ENCODE measurements around the gene PPP5C. TPM values are rescaled to one million over a fixed set of nuclear protein-coding genes. Genes with fewer than 3 reads are reported as not detected.

PPP5C gene
- total RNA-seq, 1 experiment from 2014 or later, result 102 TPM

GRCh38 chr19:46353730-46354528, 7.0 kb downstream of the PPP5C start:
- Histone ChIP-seq H3K4me3 (replicated peaks in 1 of 2; ENCODE audit: low read depth in 1 of 2, low read length in 2 of 2) (no peak overlapping the region), H3K79me2 (ENCODE audit: insufficient read depth, low read length) (peaks cover 73% of the 10 kb centered on the region), H2AFZ (ENCODE audit: low read depth, low read length, poor library complexity, severe bottlenecking) (no peak overlapping the region), H3K36me3 (ENCODE audit: control insufficient read depth in 1 of 2, insufficient read depth in 2 of 2, low read length in 2 of 2) (peaks cover 19 to 36% of the 10 kb centered on the region in 2 experiments; a peak in 3 of 4 replicates), H3K4me1 (ENCODE audit: control insufficient read depth in 1 of 2, insufficient read depth in 2 of 2, low read length in 2 of 2) (peaks cover 0 to 21% of the 10 kb centered on the region in 2 experiments; a peak in 1 of 4 replicates), H3K27ac (ENCODE audit: low read depth, low read length) (no peak overlapping the region), H3K9ac (ENCODE audit: low read length) (no peak overlapping the region), H3K9me2 (ENCODE audit: insufficient read depth) (no peaks in the 10 kb centered on the region), H4K20me1 (ENCODE audit: insufficient read depth) (no peaks in the 10 kb centered on the region), H3K27me3 (ENCODE audit: insufficient read depth, low read length) (no peaks in the 10 kb centered on the region), H3K9me3 (ENCODE audit: control insufficient read depth in 1 of 2, insufficient read depth in 1 of 2, low read depth in 1 of 2, low read length in 2 of 2) (no peaks in the 10 kb centered on the region), H3K4me2 (ENCODE audit: low read length) (no peak overlapping the region)
- POLR2A ChIA-PET, result no interaction called here
- DNase-seq (ENCODE audit: low read depth, low spot score) (no peak), ATAC-seq (no peak)
- RAD21 ChIA-PET (ENCODE audit: low non-redundant PET in 1 of 2, low total read pairs in 2 of 2, uncharacterized antibody in 2 of 2, unreplicated experiment in 2 of 2), result no interaction called here
- BruUV-seq (replicated peaks), result no TSS peak
- CTCF ChIA-PET, result no interaction called here
- intact Hi-C loops (cut with micrococcal nuclease), result no loop called here
- TF ChIP-seq ELF1 (IDR thresholded peaks at IDR 0.05; ENCODE audit: borderline replicate concordance, low read depth), result no peak
- TF ChIP-seq SIN3A (IDR thresholded peaks at IDR 0.05; ENCODE audit: low read depth), result no peak
- no peak for TF ChIP-seq CEBPB (IDR thresholded peaks at IDR 0.05; ENCODE audit: low read depth)
- TF ChIP-seq EGR1 (IDR thresholded peaks at IDR 0.05; ENCODE audit: low read depth), result no peak
- TF ChIP-seq TCF7L2 (IDR thresholded peaks at IDR 0.05; ENCODE audit: borderline replicate concordance, extremely low read depth, insufficient read depth, insufficient read length), result no peak
- TF ChIP-seq CTCF (IDR thresholded peaks at IDR 0.05 in 2 of 3, conservative IDR thresholded peaks at IDR 0.05 in 1 of 3; ENCODE audit: borderline replicate concordance in 1 of 3, insufficient read depth in 1 of 3, low read depth in 2 of 3, low read length in 2 of 3), result no peak

All from HCT116 (cell line).